PFSK-1 (cell line): ENCODE results near the gene SLC1A2.

Source experiments
- FOXP2 ChIP-seq: optimal IDR thresholded peaks from 2 replicates; pipeline ENCODE3; 2011; ENCODE audit warnings: borderline replicate concordance, control low read depth, inconsistent platforms; ENCODE audit not compliant: insufficient read depth; ENCODE audit errors: extremely low read length, extremely low read depth
- POLR2AphosphoS5 ChIP-seq: IDR thresholded peaks from 2 replicates; pipeline ENCODE4 v1.6.1; 2012; ENCODE audit warnings: low read depth, mild to moderate bottlenecking, control low read depth, low read length, moderate library complexity
- SIN3A ChIP-seq: IDR thresholded peaks from 2 replicates; pipeline ENCODE4 v1.6.1; 2012; ENCODE audit warnings: mild to moderate bottlenecking, low read length, moderate library complexity, borderline replicate concordance; ENCODE audit not compliant: insufficient read depth
- TAF1 ChIP-seq: IDR thresholded peaks from 2 replicates; pipeline ENCODE4 v1.6.1; 2012; ENCODE audit warnings: low read length, control low read depth, borderline replicate concordance; ENCODE audit not compliant: insufficient read depth
- TF ChIP-seq, protein P1 (sequence below), 2 experiments: IDR thresholded peaks; 2 replicates each; pipeline versions ENCODE4 v1.6.1 to v1.8.0; 2011 to 2012; ENCODE audit warnings: low read depth in 2 of 2, low read length in 2 of 2, control low read depth in 1 of 2, inconsistent platforms in 1 of 2, mild to moderate bottlenecking in 1 of 2, moderate library complexity in 1 of 2; ENCODE audit not compliant: insufficient read depth in 1 of 2

DNA sequence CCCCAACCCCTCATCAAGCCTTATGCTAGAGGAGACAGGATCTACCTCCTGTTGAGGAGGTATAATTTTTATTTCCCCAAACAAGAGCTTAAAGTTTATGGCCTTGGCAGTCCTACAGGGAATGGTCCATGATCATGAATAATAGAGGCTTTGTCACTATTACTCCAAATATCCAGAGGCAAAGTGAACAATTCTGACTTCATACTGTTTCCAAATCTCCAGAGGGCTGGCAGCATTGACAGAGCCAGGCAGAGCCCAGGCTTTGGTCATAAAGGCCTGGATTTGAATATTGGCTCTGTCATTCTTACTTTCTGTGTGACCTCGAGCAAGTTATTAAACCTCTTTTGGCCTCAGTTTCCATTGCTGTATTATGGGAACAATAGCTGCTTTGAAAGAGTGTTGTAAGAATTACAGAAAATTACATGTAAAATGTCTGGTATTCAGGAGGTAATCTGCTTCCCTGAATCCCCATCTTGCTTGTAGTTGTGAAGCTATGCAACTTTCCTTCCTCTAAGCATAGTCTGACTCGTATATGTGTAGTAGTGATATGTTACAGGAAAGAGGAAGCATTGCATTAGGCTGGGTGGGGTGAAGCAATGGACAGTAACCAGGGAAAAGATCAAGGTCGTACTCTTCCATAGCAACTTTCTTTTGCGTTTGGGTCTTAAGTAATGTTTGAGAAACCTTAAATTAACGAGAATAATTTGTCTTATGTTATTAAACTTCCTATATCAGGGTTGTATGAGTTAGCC lies 191.6 kb downstream of the SLC1A2 start:
- TF ChIP-seq TAF1 = no peak
- TF ChIP-seq, protein P1, sequence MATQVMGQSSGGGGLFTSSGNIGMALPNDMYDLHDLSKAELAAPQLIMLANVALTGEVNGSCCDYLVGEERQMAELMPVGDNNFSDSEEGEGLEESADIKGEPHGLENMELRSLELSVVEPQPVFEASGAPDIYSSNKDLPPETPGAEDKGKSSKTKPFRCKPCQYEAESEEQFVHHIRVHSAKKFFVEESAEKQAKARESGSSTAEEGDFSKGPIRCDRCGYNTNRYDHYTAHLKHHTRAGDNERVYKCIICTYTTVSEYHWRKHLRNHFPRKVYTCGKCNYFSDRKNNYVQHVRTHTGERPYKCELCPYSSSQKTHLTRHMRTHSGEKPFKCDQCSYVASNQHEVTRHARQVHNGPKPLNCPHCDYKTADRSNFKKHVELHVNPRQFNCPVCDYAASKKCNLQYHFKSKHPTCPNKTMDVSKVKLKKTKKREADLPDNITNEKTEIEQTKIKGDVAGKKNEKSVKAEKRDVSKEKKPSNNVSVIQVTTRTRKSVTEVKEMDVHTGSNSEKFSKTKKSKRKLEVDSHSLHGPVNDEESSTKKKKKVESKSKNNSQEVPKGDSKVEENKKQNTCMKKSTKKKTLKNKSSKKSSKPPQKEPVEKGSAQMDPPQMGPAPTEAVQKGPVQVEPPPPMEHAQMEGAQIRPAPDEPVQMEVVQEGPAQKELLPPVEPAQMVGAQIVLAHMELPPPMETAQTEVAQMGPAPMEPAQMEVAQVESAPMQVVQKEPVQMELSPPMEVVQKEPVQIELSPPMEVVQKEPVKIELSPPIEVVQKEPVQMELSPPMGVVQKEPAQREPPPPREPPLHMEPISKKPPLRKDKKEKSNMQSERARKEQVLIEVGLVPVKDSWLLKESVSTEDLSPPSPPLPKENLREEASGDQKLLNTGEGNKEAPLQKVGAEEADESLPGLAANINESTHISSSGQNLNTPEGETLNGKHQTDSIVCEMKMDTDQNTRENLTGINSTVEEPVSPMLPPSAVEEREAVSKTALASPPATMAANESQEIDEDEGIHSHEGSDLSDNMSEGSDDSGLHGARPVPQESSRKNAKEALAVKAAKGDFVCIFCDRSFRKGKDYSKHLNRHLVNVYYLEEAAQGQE (IDR thresholded peaks at IDR 0.05; ENCODE audit: insufficient read depth in 1 of 2, low read depth in 2 of 2, low read length in 2 of 2) = no peak
- no peak for TF ChIP-seq SIN3A
- TF ChIP-seq POLR2AphosphoS5 = no peak
- TF ChIP-seq FOXP2 = no peak
